K562 treated with DMSO at 1 percent for 48 hours (cell line): ENCODE data around the gene CIBAR2. TPM values are rescaled to one million over a fixed set of nuclear protein-coding genes. Genes with fewer than 3 reads are reported as not detected.

Source experiments
- total RNA-seq: library from RNA; unstranded; fragments of 300-600 nt; gene quantifications from 2 replicates; pipeline ENCODE4 v1.2.3, GENCODE V29; 2022; ENCODE audit warnings: low replicate concordance; ENCODE audit errors: extremely low read depth

The CIBAR2 gene
- total RNA-seq = not detected in 2 replicates

GRCh38 chr16:85112364-85112763 lies at the start of gene CIBAR2:
Gene CIBAR2, minus strand, starts transcription at chr16:85112472. Its CDS starts 120 bp downstream, at chr16:85112352.

Other genes with a start within 250 kb of the CIBAR2 start
- not detected in 2 replicates for gene ZDHHC7, start 100.9 kb downstream of the CIBAR2 start, total RNA-seq
- not detected in 2 replicates for gene KIAA0513, start 84.7 kb downstream of the CIBAR2 start, total RNA-seq